22Rv1 (cell line): Measurements from ENCODE around the gene THAP8.

ENCODE experiments used
- H3K27ac ChIP-seq: fragments of 450-650 bp; 2 replicates; pipeline ENCODE4 v1.5.1; 2017
- ZFX ChIP-seq: fragments of 450-650 bp; IDR thresholded peaks from 2 replicates; pipeline ENCODE4 v1.6.1; 2017; ENCODE audit warnings: antibody characterized with exemption, borderline replicate concordance
- TF ChIP-seq, protein P1 (sequence below): fragments of 450-650 bp; IDR thresholded peaks from 2 replicates; pipeline ENCODE4 v1.5.1; 2017; ENCODE audit warnings: mild to moderate bottlenecking

Gene THAP8

GRCh38 chr19:35986664-35987570 is 67.2 kb downstream of the THAP8 start:
- TF ChIP-seq, protein P1, sequence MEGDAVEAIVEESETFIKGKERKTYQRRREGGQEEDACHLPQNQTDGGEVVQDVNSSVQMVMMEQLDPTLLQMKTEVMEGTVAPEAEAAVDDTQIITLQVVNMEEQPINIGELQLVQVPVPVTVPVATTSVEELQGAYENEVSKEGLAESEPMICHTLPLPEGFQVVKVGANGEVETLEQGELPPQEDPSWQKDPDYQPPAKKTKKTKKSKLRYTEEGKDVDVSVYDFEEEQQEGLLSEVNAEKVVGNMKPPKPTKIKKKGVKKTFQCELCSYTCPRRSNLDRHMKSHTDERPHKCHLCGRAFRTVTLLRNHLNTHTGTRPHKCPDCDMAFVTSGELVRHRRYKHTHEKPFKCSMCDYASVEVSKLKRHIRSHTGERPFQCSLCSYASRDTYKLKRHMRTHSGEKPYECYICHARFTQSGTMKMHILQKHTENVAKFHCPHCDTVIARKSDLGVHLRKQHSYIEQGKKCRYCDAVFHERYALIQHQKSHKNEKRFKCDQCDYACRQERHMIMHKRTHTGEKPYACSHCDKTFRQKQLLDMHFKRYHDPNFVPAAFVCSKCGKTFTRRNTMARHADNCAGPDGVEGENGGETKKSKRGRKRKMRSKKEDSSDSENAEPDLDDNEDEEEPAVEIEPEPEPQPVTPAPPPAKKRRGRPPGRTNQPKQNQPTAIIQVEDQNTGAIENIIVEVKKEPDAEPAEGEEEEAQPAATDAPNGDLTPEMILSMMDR = no peak
- TF ChIP-seq ZFX = no peak
- H3K27ac ChIP-seq = peak overlapping the region; percentile 49

GRCh38 chr19:35986111-35986510 is 68.0 kb downstream of the THAP8 start:
- no peak overlapping the region for H3K27ac ChIP-seq
- TF ChIP-seq, protein P1 = no peak
- no peak for TF ChIP-seq ZFX
